Ovary (tissue), 3 donors: ENCODE results near the gene GPX2.

Experiments used
- CTCF ChIP-seq, 3 donors: fragments of 450-650 bp in 2 of 3; fragments of 200-600 bp in 1 of 3; IDR thresholded peaks; one replicate each; pipeline versions ENCODE4 v1.5.1 to v1.8.0; 2016 to 2022; ENCODE audit warnings: antibody characterized with exemption in 3 of 3, mild to moderate bottlenecking in 1 of 3
- EP300 ChIP-seq: sonication (generic); formaldehyde crosslinking; IDR thresholded peaks from one replicate; pipeline ENCODE4 v1.6.1; 2017; ENCODE audit warnings: antibody characterized with exemption
- POLR2A ChIP-seq: fragments of 450-650 bp; IDR thresholded peaks from one replicate; pipeline ENCODE4 v1.6.1; 2017; ENCODE audit warnings: antibody characterized with exemption, mild to moderate bottlenecking, moderate library complexity
- donor health status: DM: no; HTN: no; CAD: no.

- no peak for TF ChIP-seq CTCF (IDR thresholded peaks at IDR 0.05)
- no peak for TF ChIP-seq EP300
- TF ChIP-seq POLR2A: no peak
These were observed 51.2 kb downstream of the GPX2 start for GRCh38 chr14:64891173-64891838.
